ENCODE data around the gene FAM168A. TPM values are rescaled to one million over a fixed set of nuclear protein-coding genes. Genes with fewer than 3 reads are reported as not detected.

FAM168A gene
- total and polyA plus RNA-seq, 10 of the 15 experiments (the other 5 are each of a cell fraction or from before 2014, with no cell fraction given) = 1.7 to 20.0 (median 10.0) TPM

- TF ChIP-seq HDGF (IDR thresholded peaks at IDR 0.05) (0 out of 2 replicates have a peak, but pooled peaks have one; percentile 26), ZNF384 (IDR thresholded peaks at IDR 0.05; ENCODE audit: borderline replicate concordance, low read depth, low read length) (no peak)
- ChIA-PET RAD21 (ENCODE audit: unreplicated experiment) (interaction anchor here (0.7 to 3.1 kb wide), 4 partner anchors 12 to 244 kb away, joined by 3 to 14 read pairs (median 5); no protein-coding TSS in a partner anchor), SMC1A (ENCODE audit: uncharacterized antibody, unreplicated experiment) (interaction anchor here (1.0 kb wide), 2 partner anchors 12 to 30 kb away, joined by 3 to 4 read pairs; no protein-coding TSS in a partner anchor), CTCF (interaction anchor here (0.6 to 25.6 kb wide), 5 partner anchors 12 to 279 kb away, joined by 3 to 400 read pairs (median 6); no protein-coding TSS in a partner anchor), POLR2A (no interaction called here)
- intact Hi-C loops (cut with micrococcal nuclease; ENCODE audit: unreplicated experiment) (no loop called here), in situ Hi-C loops (cut with MboI) (no loop called here)
- no peak overlapping the region for H2AFZ ChIP-seq (ENCODE audit: control insufficient read depth, low read depth, low read length)
- H3K27me3 ChIP-seq (replicated peaks in 1 of 2; ENCODE audit: control insufficient read depth in 2 of 2, insufficient read depth in 2 of 2, low read length in 1 of 2) = no peaks in the 10 kb centered on the region
- H3K79me2 ChIP-seq (ENCODE audit: control insufficient read depth, insufficient read depth, low read length) = peaks cover 100% of the 10 kb centered on the region
- H3K36me3 ChIP-seq (ENCODE audit: control insufficient read depth in 2 of 2, insufficient read depth in 2 of 2, low read length in 1 of 2) = no peaks in the 10 kb centered on the region; a peak in 1 of 4 replicates
- H3K4me2 ChIP-seq (ENCODE audit: control insufficient read depth, insufficient read depth) = peak overlapping the region; percentile 88
- peak overlapping the region; percentile 66 for H3K4me3 ChIP-seq
- peak overlapping the region; percentile 95 for H3K27ac ChIP-seq (ENCODE audit: control insufficient read depth, insufficient read depth)
- no peaks in the 10 kb centered on the region for H3K9me3 ChIP-seq (replicated peaks; ENCODE audit: control insufficient read depth, insufficient read depth, low read length)
- no peak for DNase-seq (ENCODE audit: low read depth, low spot score)
- WGBS (ENCODE audit: insufficient coverage, insufficient replicate concordance, low lambda C conversion rate, missing lambda C conversion rate) = 18% methylated on average over 6 of the region's 6 CpGs
- no peak for FAIRE-seq
- no peaks in the 10 kb centered on the region for H4K20me1 ChIP-seq (ENCODE audit: control insufficient read depth, insufficient read depth)
- H3K9ac ChIP-seq (ENCODE audit: control insufficient read depth, insufficient read depth, low read length) = peak overlapping the region; percentile 65
- no peak for ATAC-seq
- no TSS peak for BruUV-seq (replicated peaks)
- H3K4me1 ChIP-seq (ENCODE audit: control insufficient read depth, insufficient read depth, low read length) = peaks cover 80% of the 10 kb centered on the region
Observed at GRCh38 chr11:73381589-73381988, 216.3 kb downstream of the FAM168A start.

GRCh38 chr11:73380897-73381410, 217.0 kb downstream of the FAM168A start:
- H3K9ac ChIP-seq (ENCODE audit: control insufficient read depth, insufficient read depth, low read length) = peak overlapping the region; percentile 65
- ChIA-PET RAD21 (ENCODE audit: unreplicated experiment) (interaction anchor here (0.7 to 3.1 kb wide), 2 partner anchors 12 to 30 kb away, joined by 5 to 14 read pairs; no protein-coding TSS in a partner anchor), SMC1A (ENCODE audit: uncharacterized antibody, unreplicated experiment) (no interaction called here), POLR2A (no interaction called here), CTCF (interaction anchor here (1.5 to 25.6 kb wide), 4 partner anchors 13 to 280 kb away, joined by 3 to 400 read pairs (median 6); no protein-coding TSS in a partner anchor)
- ATAC-seq = no peak
- no peaks in the 10 kb centered on the region for H4K20me1 ChIP-seq (ENCODE audit: control insufficient read depth, insufficient read depth)
- peak overlapping the region; percentile 95 for H3K27ac ChIP-seq (ENCODE audit: control insufficient read depth, insufficient read depth)
- intact Hi-C loops (cut with micrococcal nuclease; ENCODE audit: unreplicated experiment) = no loop called here
- in situ Hi-C loops (cut with MboI) = no loop called here
- H3K4me2 ChIP-seq (ENCODE audit: control insufficient read depth, insufficient read depth) = peak overlapping the region; percentile 88
- DNase-seq (ENCODE audit: low read depth, low spot score) = no peak
- H3K36me3 ChIP-seq (ENCODE audit: control insufficient read depth in 2 of 2, insufficient read depth in 2 of 2, low read length in 1 of 2) = no peaks in the 10 kb centered on the region; a peak in 1 of 4 replicates
- peaks cover 74% of the 10 kb centered on the region for H3K4me1 ChIP-seq (ENCODE audit: control insufficient read depth, insufficient read depth, low read length)
- peaks cover 98% of the 10 kb centered on the region for H3K79me2 ChIP-seq (ENCODE audit: control insufficient read depth, insufficient read depth, low read length)
- no TSS peak for BruUV-seq (replicated peaks)
- H3K27me3 ChIP-seq (replicated peaks in 1 of 2; ENCODE audit: control insufficient read depth in 2 of 2, insufficient read depth in 2 of 2, low read length in 1 of 2) = no peaks in the 10 kb centered on the region
- H3K9me3 ChIP-seq (replicated peaks; ENCODE audit: control insufficient read depth, insufficient read depth, low read length) = no peaks in the 10 kb centered on the region
- TF ChIP-seq RUNX3 (IDR thresholded peaks at IDR 0.05; ENCODE audit: low read length) = no peak
- no peak for TF ChIP-seq ESRRA (IDR thresholded peaks at IDR 0.05; ENCODE audit: low read length)
- TF ChIP-seq EED (IDR thresholded peaks at IDR 0.05; ENCODE audit: low read depth) = no peak
- no peak for TF ChIP-seq ZNF384 (IDR thresholded peaks at IDR 0.05; ENCODE audit: borderline replicate concordance, low read depth, low read length)
- TF ChIP-seq WRNIP1 (IDR thresholded peaks at IDR 0.05; ENCODE audit: borderline replicate concordance, low read depth, low read length) = 0 out of 2 replicates have a peak, but pooled peaks have one; percentile 14
- 72% methylated on average over 4 of the region's 4 CpGs for WGBS (ENCODE audit: insufficient coverage, insufficient replicate concordance, low lambda C conversion rate, missing lambda C conversion rate)
- H3K4me3 ChIP-seq = peak overlapping the region; percentile 66; the same call in 1 of the 2 replicates
- no peak for FAIRE-seq
- H2AFZ ChIP-seq (ENCODE audit: control insufficient read depth, low read depth, low read length) = no peak overlapping the region
